HG03025 (cell line): Measurements from ENCODE around the gene IGIP.
"Not testable (repeated sequence)": the region's sequence is repeated elsewhere in the genome, so short reads cannot be mapped to it uniquely, and the experiment has no call there.

ENCODE experiments used
- ATAC-seq: cut with Tn5 transposase; IDR thresholded peaks from one replicate; pipeline ENCODE4 v1.9.1; 2021; ENCODE audit warnings: mild to moderate bottlenecking, moderate library complexity; ENCODE audit not compliant: unreplicated experiment, low FRiP score

The IGIP gene

GRCh38 chr5:140136624-140137023 is 10.9 kb downstream of the IGIP start:
- no peak for ATAC-seq

GRCh38 chr5:140140435-140140834 is 14.7 kb downstream of the IGIP start:
- no peak for ATAC-seq

GRCh38 chr5:140141241-140141640 is 15.5 kb downstream of the IGIP start:
- no peak for ATAC-seq

GRCh38 chr5:140142246-140142645 is 16.5 kb downstream of the IGIP start:
- no peak for ATAC-seq

- ATAC-seq: no peak
Measured at GRCh38 chr5:140142856-140143255, 17.1 kb downstream of the IGIP start.

- ATAC-seq: no peak
Measured at GRCh38 chr5:140143521-140144258, 18.0 kb downstream of the IGIP start.

- no peak for ATAC-seq
Measured at GRCh38 chr5:140145256-140145655, 19.5 kb downstream of the IGIP start.

- peak; percentile 55 for ATAC-seq
Measured at GRCh38 chr5:140145818-140146522, 20.2 kb downstream of the IGIP start.

GRCh38 chr5:140146523-140146842 is 20.7 kb downstream of the IGIP start:
- no peak for ATAC-seq

- no peak for ATAC-seq
Measured at GRCh38 chr5:140147460-140147859, 21.7 kb downstream of the IGIP start.

GRCh38 chr5:140148508-140148907 is 22.8 kb downstream of the IGIP start:
- no peak for ATAC-seq

GRCh38 chr5:140150201-140150600 is 24.5 kb downstream of the IGIP start:
- no peak for ATAC-seq

- ATAC-seq: no peak
Measured at GRCh38 chr5:140151144-140152021, 25.6 kb downstream of the IGIP start.

GRCh38 chr5:140152022-140152999 is 26.6 kb downstream of the IGIP start:
- no peak for ATAC-seq

- ATAC-seq: no peak
Measured at GRCh38 chr5:140153255-140153654, 27.5 kb downstream of the IGIP start.

- no peak for ATAC-seq
Measured at GRCh38 chr5:140153905-140154304, 28.2 kb downstream of the IGIP start.

GRCh38 chr5:140154710-140155381 is 29.1 kb downstream of the IGIP start:
- not testable (repeated sequence) for ATAC-seq

- ATAC-seq: peak; percentile 90
Measured at GRCh38 chr5:140157032-140157781, 31.5 kb downstream of the IGIP start.
